ENCODE data around the gene GBE1.

Gene GBE1

DNA sequence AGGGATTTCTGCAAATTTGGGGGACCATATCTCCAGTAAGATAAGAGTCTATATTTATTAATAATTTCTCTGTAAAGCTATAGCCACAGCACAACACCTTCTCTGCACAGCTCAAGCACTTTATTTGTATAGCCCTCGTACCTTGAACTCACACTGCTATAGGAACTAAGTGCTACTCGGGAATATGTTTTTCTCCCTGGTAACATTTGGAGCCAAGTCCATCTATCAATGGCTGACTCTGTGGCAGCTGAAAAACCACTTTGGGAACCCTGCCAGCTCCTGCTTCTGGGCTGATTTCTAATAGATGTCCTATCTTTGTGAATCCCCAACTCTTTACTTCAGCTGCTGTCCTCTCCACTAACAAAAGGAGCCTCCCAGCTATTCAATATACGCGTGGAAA lies 298.5 kb downstream of the GBE1 start:
- DNase-seq: no peak

DNA sequence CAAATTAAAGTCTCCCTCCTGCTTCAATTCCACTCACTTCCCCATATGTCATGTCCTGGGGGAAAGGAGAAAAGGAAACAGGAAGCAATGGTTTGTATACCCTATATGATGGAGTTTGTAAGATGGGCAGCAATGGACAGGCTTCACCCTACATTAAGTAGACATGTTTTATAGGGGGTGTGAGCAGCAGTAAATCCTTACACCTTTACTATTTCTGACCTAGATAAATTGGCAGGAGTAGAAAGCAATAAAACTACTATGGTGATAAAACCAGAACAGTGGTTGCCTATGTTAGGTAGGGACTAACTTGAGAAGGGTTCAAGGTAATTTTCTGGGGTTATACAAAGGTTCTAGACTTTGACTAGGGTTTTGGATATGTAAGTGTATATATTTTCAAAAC lies 301.7 kb downstream of the GBE1 start:
- no peak for DNase-seq

DNA sequence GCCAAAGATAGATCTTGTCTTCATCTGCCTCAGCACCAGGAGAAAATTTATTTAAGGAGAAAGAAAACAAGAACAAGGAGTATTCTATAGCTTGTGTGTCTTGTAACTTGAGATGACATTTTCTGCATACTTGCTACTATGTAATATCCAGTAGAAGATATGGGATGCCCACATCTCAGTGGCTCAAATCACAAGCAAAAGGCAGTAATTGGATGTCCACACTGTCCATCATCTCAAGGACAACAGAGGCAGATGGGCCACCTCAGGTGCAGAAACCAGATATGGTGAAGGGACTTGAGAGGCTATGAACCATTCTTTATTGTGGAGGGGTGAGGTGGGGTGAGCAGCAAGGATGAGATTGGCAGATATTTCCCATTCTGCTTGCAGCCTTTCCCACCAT lies 309.0 kb downstream of the GBE1 start:
- no peak for DNase-seq

DNA sequence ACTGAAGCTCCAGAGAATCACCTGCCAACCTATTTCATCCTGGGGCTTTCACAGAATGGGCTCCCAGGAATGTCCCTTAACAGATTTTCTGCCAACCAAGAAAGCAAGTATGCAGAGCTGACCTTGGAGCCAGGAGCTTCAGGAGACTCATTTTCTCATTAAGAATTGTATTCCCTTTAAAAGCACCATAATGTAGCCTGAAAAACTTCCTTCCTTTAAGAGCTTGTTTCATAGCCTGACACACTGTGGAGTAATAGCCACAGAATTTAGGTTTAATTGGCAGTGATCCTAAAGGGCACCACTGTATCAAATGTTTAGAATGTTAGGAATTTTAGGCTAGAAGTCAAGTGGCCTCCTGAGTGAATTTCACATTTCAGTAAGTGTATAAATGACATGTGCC lies 309.8 kb downstream of the GBE1 start:
- no peak for DNase-seq

DNA sequence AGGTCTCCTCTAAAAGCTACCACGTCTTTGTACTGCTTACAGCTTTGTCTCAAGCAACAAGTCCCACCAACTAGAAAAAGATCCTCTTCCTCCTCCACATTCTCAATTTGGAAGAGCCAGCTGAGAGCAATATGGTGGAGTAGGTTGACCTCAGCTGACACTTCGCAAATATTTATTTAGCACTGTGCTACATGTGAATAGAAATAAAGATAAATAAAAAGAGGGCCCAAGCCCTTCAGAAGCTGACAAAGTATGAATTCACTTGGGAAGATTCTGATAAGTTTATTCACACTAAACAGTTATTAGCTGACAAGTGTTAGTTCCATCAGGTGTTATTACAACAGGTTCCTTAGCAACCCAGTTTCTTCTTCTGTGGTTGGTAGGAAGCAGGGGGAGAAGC lies 310.3 kb downstream of the GBE1 start:
- DNase-seq: no peak

DNA sequence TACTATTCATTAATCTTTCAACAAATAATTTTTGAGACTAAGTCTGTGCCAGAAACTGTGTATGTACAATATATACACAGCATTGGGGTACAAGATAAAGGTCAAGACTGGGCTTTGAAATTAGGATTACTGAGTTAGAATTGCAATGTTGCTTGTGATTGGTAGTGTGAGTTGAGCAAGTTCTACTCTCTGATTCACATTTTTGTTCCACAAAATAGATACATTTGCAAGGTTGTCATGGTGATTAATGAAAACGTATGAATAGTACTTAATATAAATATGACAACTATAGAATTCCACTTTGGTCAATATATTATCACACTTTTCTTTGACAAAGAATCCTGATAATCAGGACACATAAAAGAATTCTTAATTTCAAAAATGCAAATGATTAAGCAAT lies 314.6 kb downstream of the GBE1 start:
- DNase-seq: no peak

DNA sequence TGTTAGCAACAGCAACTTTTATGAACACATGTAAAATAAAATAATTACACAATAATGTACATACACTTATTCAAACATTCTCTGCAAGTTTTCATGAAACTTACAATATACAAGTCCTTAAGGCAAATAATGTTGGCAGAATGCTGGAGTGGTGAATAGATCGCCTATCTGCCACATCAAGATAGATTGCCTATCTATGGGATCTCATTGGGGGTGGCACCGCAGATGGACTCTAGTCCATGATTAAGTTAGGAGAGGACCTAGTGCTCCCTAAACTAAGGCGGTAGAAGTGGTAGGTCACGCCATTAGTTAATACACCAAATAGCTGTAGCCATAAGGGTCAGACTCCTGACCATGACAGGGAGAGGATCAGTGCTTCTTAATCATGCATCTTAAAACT lies 315.7 kb downstream of the GBE1 start:
- DNase-seq: no peak

DNA sequence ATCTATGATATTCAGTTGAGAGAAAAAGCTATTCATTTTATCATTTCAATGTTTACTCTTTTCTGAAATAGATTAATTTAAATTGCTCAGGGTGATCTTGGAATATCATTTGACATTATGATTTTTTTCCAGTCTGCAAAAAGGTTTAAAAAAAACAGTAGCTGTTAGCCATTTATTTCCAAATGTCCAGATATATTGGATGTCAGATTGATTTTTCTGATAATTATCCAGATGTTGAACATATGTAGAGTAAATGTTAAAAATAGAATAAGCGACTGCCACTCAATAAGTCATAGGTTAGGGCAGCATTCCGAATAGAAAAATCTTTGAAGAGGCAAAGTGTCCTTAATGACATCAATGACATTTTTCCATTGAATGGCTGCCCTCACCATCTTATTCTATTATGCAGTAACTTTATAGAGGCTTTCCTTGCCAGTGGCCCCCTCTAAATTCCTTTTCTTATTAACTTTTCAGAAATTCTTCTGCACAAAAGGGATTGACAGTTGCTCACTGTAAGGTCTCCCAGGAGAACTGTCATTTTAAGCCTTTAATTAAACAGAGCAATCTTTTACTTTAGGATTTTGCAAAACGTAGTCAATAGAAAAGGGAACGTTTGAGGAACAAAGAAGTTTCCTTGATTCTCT lies 316.5 kb downstream of the GBE1 start:
- DNase-seq: no peak

DNA sequence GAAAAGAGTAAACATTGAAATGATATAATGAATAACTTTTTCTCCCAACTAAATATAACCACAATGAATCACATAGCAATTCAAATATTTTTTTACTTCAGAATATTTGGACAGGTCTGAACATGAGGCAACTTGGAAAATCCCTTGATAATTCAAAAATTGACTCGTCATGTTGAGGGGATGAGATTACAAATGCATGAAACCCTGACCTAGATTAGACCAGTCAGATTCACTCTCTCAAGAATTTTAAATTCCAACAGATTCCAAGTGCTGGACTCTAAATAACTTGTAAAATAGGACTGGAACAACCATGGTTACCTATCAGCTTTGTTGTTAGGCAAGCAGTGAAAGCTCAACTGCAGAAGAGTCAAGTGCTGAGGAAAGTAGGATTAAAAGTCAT lies 317.5 kb downstream of the GBE1 start:
- DNase-seq: no peak

DNA sequence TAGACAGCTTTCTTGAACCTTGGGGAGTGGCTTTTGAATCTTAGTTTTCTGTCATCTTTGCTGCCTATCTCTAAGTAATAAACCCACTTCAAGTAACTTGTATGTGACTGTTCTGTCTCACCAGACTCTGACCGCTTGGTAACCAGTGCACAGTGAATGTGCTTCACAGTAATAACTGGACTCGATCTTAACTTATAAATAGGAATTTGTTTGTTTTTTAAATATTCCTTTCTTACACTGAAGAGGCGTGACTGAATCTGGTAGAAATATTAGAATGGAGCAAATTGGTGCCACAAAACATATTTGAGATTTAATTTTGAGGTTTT lies 318.0 kb downstream of the GBE1 start:
- DNase-seq: no peak

DNA sequence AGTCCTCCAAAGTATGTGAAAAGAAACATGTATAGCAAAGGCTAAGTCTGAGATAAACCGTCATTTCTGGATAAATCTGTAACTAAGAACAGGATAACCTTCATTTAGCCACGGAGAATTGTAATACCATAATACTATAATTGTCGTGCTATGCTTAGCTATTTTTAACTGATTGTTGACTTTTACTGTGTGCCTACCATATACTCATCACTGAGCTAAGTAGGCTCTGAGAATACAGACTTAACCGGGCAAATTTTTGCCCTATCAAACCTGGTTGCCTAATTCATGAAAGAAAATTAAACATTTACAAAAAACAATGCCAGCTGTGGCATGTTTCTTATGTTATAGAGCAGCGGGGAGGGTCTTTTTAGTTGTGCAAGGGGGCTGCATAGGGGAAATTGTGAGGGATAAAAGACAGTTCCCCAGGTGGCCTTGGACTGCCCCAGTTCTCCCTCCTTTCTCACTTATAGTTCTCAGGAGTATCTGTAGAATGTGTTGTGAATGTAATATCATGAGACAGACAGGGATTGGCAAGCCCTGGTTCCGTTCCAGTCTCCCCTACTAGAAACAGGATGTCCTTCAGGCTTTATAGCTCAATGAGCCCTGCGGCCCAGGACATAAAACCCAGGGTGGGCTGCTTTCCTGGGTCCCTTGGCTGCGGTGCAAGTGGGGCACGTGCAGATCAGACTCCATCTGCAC lies 318.5 kb downstream of the GBE1 start:
- no peak for DNase-seq

DNA sequence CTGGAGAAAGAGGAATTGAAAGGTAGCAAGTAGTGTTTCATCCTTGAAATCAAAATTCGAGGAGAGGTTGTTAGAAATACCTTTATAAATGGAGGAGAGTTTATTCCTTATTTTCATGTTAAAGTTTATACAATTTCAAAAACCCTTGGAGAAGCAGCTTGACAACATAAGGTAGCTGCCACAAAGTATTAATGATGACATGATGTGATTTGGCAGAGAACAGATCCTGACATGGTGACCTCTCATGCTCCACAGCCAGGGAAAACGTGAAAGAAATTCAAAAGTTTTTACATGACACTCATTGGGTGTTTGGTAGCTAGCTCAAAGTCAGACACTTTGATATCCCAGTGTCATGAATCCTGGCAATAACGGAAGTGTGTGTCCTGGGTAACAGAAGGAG lies 320.8 kb downstream of the GBE1 start:
- DNase-seq: no peak
